ENCODE results near the gene PRKAG3. TPM values are rescaled to one million over a fixed set of nuclear protein-coding genes. Genes with fewer than 3 reads are reported as not detected.

Gene PRKAG3
- total and polyA plus RNA-seq, 2 experiments from 2014 or later: not detected

DNA sequence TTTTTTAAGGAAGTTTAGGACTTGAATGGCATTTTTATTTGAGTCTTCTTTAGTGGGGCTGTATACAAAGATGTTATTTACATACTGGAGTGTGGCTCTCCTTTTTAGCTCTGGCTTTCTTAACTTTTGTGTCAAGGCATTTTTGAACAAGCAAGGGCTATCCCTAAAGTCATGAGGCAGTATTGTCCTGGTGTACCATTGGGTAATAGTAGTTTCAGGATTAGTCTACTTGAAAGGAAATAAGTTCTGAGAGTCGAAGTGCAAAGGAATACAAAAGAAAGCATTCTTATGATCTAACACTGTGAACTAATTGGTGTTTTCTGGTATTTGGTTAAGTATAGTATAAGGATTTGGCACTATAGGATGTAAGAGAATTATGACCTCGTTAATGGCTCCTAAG is 51.6 kb downstream of the PRKAG3 start (continued):
- no peak for TF ChIP-seq REST (IDR thresholded peaks at IDR 0.05; ENCODE audit: unreplicated experiment)
- TF ChIP-seq NANOG (IDR thresholded peaks at IDR 0.05; ENCODE audit: borderline replicate concordance): no peak
- TF ChIP-seq, protein P1, sequence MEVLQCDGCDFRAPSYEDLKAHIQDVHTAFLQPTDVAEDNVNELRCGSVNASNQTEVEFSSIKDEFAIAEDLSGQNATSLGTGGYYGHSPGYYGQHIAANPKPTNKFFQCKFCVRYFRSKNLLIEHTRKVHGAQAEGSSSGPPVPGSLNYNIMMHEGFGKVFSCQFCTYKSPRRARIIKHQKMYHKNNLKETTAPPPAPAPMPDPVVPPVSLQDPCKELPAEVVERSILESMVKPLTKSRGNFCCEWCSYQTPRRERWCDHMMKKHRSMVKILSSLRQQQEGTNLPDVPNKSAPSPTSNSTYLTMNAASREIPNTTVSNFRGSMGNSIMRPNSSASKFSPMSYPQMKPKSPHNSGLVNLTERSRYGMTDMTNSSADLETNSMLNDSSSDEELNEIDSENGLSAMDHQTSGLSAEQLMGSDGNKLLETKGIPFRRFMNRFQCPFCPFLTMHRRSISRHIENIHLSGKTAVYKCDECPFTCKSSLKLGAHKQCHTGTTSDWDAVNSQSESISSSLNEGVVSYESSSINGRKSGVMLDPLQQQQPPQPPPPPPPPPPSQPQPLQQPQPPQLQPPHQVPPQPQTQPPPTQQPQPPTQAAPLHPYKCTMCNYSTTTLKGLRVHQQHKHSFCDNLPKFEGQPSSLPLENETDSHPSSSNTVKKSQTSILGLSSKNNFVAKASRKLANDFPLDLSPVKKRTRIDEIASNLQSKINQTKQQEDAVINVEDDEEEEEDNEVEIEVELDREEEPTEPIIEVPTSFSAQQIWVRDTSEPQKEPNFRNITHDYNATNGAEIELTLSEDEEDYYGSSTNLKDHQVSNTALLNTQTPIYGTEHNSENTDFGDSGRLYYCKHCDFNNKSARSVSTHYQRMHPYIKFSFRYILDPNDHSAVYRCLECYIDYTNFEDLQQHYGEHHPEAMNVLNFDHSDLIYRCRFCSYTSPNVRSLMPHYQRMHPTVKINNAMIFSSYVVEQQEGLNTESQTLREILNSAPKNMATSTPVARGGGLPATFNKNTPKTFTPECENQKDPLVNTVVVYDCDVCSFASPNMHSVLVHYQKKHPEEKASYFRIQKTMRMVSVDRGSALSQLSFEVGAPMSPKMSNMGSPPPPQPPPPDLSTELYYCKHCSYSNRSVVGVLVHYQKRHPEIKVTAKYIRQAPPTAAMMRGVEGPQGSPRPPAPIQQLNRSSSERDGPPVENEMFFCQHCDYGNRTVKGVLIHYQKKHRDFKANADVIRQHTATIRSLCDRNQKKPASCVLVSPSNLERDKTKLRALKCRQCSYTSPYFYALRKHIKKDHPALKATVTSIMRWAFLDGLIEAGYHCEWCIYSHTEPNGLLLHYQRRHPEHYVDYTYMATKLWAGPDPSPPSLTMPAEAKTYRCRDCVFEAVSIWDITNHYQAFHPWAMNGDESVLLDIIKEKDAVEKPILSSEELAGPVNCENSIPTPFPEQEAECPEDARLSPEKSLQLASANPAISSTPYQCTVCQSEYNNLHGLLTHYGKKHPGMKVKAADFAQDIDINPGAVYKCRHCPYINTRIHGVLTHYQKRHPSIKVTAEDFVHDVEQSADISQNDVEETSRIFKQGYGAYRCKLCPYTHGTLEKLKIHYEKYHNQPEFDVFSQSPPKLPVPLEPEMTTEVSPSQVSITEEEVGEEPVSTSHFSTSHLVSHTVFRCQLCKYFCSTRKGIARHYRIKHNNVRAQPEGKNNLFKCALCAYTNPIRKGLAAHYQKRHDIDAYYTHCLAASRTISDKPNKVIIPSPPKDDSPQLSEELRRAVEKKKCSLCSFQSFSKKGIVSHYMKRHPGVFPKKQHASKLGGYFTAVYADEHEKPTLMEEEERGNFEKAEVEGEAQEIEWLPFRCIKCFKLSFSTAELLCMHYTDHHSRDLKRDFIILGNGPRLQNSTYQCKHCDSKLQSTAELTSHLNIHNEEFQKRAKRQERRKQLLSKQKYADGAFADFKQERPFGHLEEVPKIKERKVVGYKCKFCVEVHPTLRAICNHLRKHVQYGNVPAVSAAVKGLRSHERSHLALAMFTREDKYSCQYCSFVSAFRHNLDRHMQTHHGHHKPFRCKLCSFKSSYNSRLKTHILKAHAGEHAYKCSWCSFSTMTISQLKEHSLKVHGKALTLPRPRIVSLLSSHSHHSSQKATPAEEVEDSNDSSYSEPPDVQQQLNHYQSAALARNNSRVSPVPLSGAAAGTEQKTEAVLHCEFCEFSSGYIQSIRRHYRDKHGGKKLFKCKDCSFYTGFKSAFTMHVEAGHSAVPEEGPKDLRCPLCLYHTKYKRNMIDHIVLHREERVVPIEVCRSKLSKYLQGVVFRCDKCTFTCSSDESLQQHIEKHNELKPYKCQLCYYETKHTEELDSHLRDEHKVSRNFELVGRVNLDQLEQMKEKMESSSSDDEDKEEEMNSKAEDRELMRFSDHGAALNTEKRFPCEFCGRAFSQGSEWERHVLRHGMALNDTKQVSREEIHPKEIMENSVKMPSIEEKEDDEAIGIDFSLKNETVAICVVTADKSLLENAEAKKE (CRISPR knock-in tag; IDR thresholded peaks at IDR 0.05): no peak

GRCh38 chr2:218777276-218777990 is 54.2 kb downstream of the PRKAG3 start:
- no peaks in the 10 kb centered on the region for H3F3A ChIP-seq (replicated peaks; ENCODE audit: low read depth)
- DNase-seq (ENCODE audit: low spot score) (no peak), ATAC-seq (no peak)
- no peak overlapping the region for H3K4me3 Mint-ChIP-seq
- H3K9me2 ChIP-seq (ENCODE audit: insufficient read depth): peaks cover 7% of the 10 kb centered on the region; the same call in 1 of the 2 replicates
- peaks cover under 1% of the 10 kb centered on the region; the same call in 1 of the 2 replicates for H4K20me1 ChIP-seq (replicated peaks; ENCODE audit: insufficient read depth)
- peaks cover 28% of the 10 kb centered on the region for H3K27me3 ChIP-seq (ENCODE audit: insufficient read depth)
- H3K4me1 Mint-ChIP-seq: peaks cover 10% of the 10 kb centered on the region
- H3K79me2 ChIP-seq (replicated peaks; ENCODE audit: insufficient read depth): no peaks in the 10 kb centered on the region
- H3K27ac ChIP-seq (ENCODE audit: low read depth): no peak overlapping the region
- H2AFZ ChIP-seq: no peak overlapping the region
- no peak overlapping the region for H3K4me2 ChIP-seq
- H3K27ac Mint-ChIP-seq: no peak overlapping the region
- no peak overlapping the region for H3K4me3 ChIP-seq
- no peaks in the 10 kb centered on the region; the same call in 1 of the 2 replicates for H3K36me3 ChIP-seq (ENCODE audit: insufficient read depth)
- peaks cover 19% of the 10 kb centered on the region for H3K36me3 Mint-ChIP-seq (ENCODE audit: low read depth)
- peaks cover 26% of the 10 kb centered on the region for H3K9me3 Mint-ChIP-seq
- peaks cover 15% of the 10 kb centered on the region for H3K27me3 Mint-ChIP-seq (ENCODE audit: insufficient read depth, low read depth, poor library complexity)
- no peak for TF ChIP-seq REST (IDR thresholded peaks at IDR 0.05; ENCODE audit: unreplicated experiment)
- no peak for TF ChIP-seq ZNF114 (CRISPR knock-in tag; IDR thresholded peaks at IDR 0.05)
- no peaks in the 10 kb centered on the region for H3K4me1 ChIP-seq (ENCODE audit: insufficient read depth)
